ENCODE measurements around the gene ETNK2.

GRCh38 chr1:204130981-204131892, 20.6 kb downstream of the ETNK2 start:
- TF ChIP-seq POLR2A (IDR thresholded peaks at IDR 0.05) (no peak), CTCF (IDR thresholded peaks at IDR 0.05) (no peak)
